Measurements from ENCODE around the gene RSPH9.

RSPH9 gene

DNA sequence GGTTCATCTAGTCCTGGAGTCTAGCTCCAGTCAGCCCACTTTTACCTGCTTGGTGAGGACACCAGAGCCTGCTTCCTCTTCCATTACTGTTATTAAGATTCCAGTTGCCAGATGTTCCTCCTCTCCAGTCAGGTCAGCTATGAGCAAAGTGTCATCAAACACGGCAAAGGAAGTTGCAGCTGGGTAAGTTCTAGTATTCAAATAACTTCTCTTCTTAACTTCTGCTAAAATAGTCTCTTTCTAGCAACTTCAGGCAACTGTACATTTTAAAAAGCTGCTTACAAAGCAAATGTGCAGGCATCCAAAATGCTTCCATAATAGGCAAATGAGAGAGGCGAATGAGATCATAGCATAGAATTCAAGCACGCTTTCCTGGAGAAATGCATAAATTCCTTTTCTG is 61.2 kb downstream of the RSPH9 start:
- H3K4me1 Mint-ChIP-seq: peaks cover 27% of the 10 kb centered on the region
- H3K9me3 Mint-ChIP-seq: no peaks in the 10 kb centered on the region
- H3K27ac Mint-ChIP-seq: no peak overlapping the region
- DNase-seq (no peak), ATAC-seq (no peak)
- peaks cover 64% of the 10 kb centered on the region for H3K27me3 Mint-ChIP-seq
- H3K4me3 Mint-ChIP-seq: no peak overlapping the region

DNA sequence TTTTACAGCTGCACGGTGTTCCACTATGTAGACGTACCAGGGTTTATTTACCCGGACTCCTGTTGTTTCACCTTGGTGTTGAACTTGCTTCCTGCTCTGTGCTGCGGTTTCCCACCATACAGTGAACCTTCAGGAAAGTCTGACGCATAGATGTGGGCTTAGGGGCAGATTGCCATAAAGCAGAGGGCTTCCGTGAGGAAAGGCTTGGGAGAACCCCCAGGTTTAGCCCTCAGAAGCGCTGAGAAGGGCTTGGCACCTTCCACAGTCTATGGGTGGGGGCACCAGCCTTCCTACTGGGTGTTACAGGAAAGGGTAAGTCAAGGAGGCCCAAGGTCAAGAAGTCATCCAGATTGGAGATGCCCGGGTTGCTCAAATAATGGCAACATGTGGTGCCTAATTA is 62.0 kb downstream of the RSPH9 start:
- peaks cover 64% of the 10 kb centered on the region for H3K27me3 Mint-ChIP-seq
- no peak overlapping the region for H3K27ac Mint-ChIP-seq
- H3K4me3 Mint-ChIP-seq: no peak overlapping the region
- no peaks in the 10 kb centered on the region for H3K9me3 Mint-ChIP-seq
- DNase-seq (no peak), ATAC-seq (peak; percentile 38)
- peaks cover 31% of the 10 kb centered on the region for H3K4me1 Mint-ChIP-seq

- Mint-ChIP-seq H3K27me3 (peaks cover 64% of the 10 kb centered on the region), H3K9me3 (no peaks in the 10 kb centered on the region), H3K4me3 (no peak overlapping the region), H3K4me1 (peaks cover 31% of the 10 kb centered on the region), H3K27ac (no peak overlapping the region)
- ATAC-seq: no peak
- DNase-seq: no peak
These were observed 62.4 kb downstream of the RSPH9 start for GRCh38 chr6:43707269-43707668.

- no peak overlapping the region for H3K27ac Mint-ChIP-seq
- peaks cover 31% of the 10 kb centered on the region for H3K4me1 Mint-ChIP-seq
- ATAC-seq: no peak
- H3K27me3 Mint-ChIP-seq: peaks cover 63% of the 10 kb centered on the region
- no peaks in the 10 kb centered on the region for H3K9me3 Mint-ChIP-seq
- H3K4me3 Mint-ChIP-seq: no peak overlapping the region
- no peak for DNase-seq
These were observed 62.9 kb downstream of the RSPH9 start for GRCh38 chr6:43707767-43708166.

DNA sequence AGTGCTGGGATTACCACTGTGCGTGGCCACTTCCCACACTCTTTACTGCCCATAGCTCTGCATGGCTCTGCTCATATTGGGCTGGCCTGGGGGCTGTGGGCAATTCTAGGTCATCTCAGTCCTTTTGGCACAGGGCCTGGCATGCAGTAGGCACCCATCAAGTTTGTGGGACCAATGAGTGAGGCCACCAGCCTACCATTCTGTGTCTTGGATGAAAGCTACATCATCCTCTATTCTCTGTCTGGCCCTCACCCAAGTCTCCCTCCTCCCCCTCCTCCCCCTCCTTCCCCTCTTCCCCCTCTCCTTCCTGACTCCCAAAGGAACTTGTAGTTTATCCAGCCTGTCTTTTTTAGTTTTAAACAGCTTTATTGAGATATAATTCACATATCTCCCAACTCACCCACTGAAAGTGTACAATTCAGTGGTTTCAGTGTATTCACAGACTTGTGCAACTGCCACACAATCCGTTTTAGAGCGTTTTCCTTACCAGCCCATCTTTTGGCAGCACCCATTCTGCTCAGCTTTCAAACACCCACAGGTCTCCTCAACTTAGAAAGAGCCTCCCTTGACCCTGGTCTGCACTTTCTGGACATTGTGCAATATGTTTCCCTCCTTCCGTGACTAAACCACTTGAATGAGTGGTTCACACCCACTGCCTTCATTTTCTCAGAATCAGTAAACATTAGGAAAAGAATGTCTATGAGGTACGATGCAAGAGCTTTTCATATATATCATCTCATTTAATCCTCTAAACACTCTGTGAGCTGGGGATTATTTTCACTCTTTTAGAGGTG is 64.2 kb downstream of the RSPH9 start:
- H3K27me3 Mint-ChIP-seq: peaks cover 50% of the 10 kb centered on the region
- H3K27ac Mint-ChIP-seq: no peak overlapping the region
- H3K4me1 Mint-ChIP-seq: peaks cover 31% of the 10 kb centered on the region
- H3K4me3 Mint-ChIP-seq: peak overlapping the region in 1 of 2 donors; percentile 25
- peak in 1 of 2 donors; percentile 23 for DNase-seq
- ATAC-seq: peak; percentile 86
- H3K9me3 Mint-ChIP-seq: no peaks in the 10 kb centered on the region

GRCh38 chr6:43709654-43710303 is 64.9 kb downstream of the RSPH9 start:
- DNase-seq: no peak
- Mint-ChIP-seq H3K4me1 (peaks cover 36% of the 10 kb centered on the region), H3K27me3 (peaks cover 48% of the 10 kb centered on the region), H3K4me3 (peak overlapping the region; percentile 4 to 25), H3K9me3 (no peaks in the 10 kb centered on the region), H3K27ac (no peak overlapping the region)
- ATAC-seq: no peak

- peaks cover 42% of the 10 kb centered on the region for H3K27me3 Mint-ChIP-seq
- no peak for DNase-seq
- ATAC-seq: no peak
- H3K9me3 Mint-ChIP-seq: no peaks in the 10 kb centered on the region
- H3K4me3 Mint-ChIP-seq: no peak overlapping the region
- peaks cover 37% of the 10 kb centered on the region for H3K4me1 Mint-ChIP-seq
- H3K27ac Mint-ChIP-seq: peak overlapping the region in 1 of 2 donors; percentile 38
These were observed 65.7 kb downstream of the RSPH9 start for GRCh38 chr6:43710576-43710975.

- no peak for ATAC-seq
- peaks cover 28% of the 10 kb centered on the region for H3K27me3 Mint-ChIP-seq
- peak overlapping the region in 1 of 2 donors; percentile 42 for H3K27ac Mint-ChIP-seq
These were observed 67.7 kb downstream of the RSPH9 start for GRCh38 chr6:43712579-43712978.

DNA sequence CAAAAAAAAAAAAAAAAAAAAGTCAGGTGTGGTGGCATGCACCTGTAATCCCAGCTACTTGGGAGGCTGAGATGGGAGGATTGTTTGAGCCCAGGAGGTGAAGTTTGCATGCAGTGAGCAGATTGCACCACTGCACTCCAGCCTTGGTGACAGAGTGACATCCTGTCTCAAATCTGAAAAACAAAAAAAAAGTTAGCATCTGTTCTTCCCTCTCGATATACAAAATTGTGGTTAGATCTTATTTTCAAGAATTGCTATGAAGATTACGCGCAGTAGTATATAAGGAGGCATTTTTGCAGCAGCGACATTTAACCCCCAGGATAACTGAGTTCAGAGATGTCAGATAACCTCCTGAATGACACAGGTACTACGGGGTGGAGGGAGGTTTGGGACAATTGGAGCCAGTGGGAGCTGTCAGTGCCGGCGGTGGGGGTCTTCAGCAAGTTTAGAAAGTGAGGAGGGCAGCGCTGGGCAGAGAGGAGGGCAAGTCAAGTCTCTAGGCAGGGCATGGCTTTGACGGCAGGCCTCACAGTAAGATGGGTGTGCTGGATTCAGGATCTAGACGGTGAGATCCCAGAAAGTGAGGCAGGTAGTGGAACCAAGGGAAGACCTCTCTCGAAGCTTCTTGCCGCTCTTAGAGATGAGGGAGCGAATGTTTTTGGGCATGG is 68.9 kb downstream of the RSPH9 start:
- Mint-ChIP-seq H3K27ac (no peak overlapping the region), H3K9me3 (no peaks in the 10 kb centered on the region), H3K4me3 (no peak overlapping the region), H3K27me3 (peaks cover 28% of the 10 kb centered on the region), H3K4me1 (peaks cover 27% of the 10 kb centered on the region)
- no peak for ATAC-seq
- DNase-seq: no peak

More at GRCh38 chr6:43712579-43712978, 67.7 kb downstream of the RSPH9 start:
- no peak for DNase-seq
- Mint-ChIP-seq H3K4me3 (no peak overlapping the region), H3K9me3 (no peaks in the 10 kb centered on the region), H3K4me1 (peaks cover 27% of the 10 kb centered on the region)

- Mint-ChIP-seq H3K4me3 (no peak overlapping the region), H3K27me3 (peaks cover 28% of the 10 kb centered on the region), H3K4me1 (peaks cover 20% of the 10 kb centered on the region), H3K27ac (no peak overlapping the region), H3K9me3 (no peaks in the 10 kb centered on the region)
- DNase-seq (no peak), ATAC-seq (no peak)
These were observed 69.6 kb downstream of the RSPH9 start for GRCh38 chr6:43714311-43715055.

GRCh38 chr6:43715056-43715788 is 70.4 kb downstream of the RSPH9 start:
- H3K4me1 Mint-ChIP-seq: peaks cover 12% of the 10 kb centered on the region

DNA sequence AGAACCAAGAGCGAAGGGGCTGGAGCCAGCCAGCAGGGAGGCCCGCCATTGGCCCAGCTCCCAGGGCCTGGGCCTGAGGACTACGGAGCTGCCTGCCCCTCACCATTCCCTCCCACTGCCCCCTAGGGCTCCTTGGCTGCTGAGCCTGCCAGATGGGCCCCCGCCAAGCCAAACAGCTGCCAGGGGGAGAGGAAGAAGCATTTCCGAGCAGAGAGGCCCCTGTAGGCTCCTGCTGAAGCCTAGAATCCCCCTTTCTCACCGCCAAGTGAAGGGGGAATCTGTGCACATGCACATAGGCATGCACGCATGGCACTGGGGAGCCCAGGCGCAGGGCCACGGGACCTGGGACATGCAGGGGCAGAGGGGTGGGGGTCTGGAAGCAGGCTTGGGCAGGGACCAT is 71.3 kb downstream of the RSPH9 start:
- Mint-ChIP-seq H3K4me1 (peaks cover 8% of the 10 kb centered on the region), H3K27ac (no peak overlapping the region), H3K9me3 (no peaks in the 10 kb centered on the region), H3K4me3 (no peak overlapping the region), H3K27me3 (peaks cover 16% of the 10 kb centered on the region)
- DNase-seq: no peak
- ATAC-seq: no peak

More at GRCh38 chr6:43715056-43715788, 70.4 kb downstream of the RSPH9 start:
- no peak overlapping the region for H3K4me3 Mint-ChIP-seq
- no peak for ATAC-seq
- H3K27me3 Mint-ChIP-seq: peaks cover 24% of the 10 kb centered on the region
- DNase-seq: no peak
- no peaks in the 10 kb centered on the region for H3K9me3 Mint-ChIP-seq
- H3K27ac Mint-ChIP-seq: no peak overlapping the region

DNA sequence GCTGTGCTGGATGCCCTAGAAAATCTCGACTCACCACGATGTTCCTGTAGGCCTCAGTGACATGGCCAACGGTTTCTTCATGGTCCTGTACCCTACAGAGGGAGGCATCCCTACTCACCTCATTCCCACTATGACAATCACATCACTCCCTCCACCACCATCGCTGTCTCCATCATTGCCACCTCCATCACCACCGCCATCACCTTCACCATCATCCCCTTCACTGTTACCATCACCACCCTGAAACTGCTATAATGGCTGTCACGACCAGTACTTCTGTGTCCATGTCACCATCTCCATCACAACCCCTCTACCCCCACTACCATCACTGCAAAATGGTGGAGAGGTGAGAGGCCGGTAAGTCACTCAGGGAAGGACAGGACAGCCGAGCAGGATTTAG is 72.6 kb downstream of the RSPH9 start:
- Mint-ChIP-seq H3K27ac (no peak overlapping the region), H3K4me3 (no peak overlapping the region), H3K9me3 (no peaks in the 10 kb centered on the region), H3K4me1 (peaks cover 5% of the 10 kb centered on the region), H3K27me3 (peaks cover 3% of the 10 kb centered on the region)
- no peak for ATAC-seq
- no peak for DNase-seq

DNA sequence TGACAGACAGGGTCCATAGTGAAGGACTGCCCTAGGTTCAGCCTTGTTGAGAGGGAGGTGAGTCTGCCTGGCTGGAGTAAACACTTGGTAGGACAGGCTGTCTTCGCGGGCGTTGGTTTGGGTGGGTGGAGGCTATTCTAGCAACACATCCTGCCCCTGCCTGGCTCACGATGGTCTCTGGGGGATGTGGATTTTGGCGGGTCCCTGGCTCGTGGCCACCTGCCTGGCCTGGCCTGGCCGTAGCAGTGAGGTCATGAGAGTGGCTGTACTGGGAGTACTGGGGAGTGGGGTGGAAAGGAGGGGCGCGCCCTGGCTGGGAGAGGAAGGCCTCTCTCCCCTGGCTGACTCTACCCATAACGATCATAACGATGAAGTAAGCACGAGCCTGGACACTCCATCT is 73.0 kb downstream of the RSPH9 start:
- Mint-ChIP-seq H3K4me3 (no peak overlapping the region), H3K4me1 (peaks cover 5% of the 10 kb centered on the region), H3K27me3 (no peaks in the 10 kb centered on the region), H3K27ac (no peak overlapping the region), H3K9me3 (no peaks in the 10 kb centered on the region)
- ATAC-seq: no peak
- DNase-seq: no peak
